K562 (cell line): ENCODE measurements around the gene NUP62. TPM values are rescaled to one million over a fixed set of nuclear protein-coding genes. Genes with fewer than 3 reads are reported as not detected.

Experiments
- GTF2E2 ChIP-seq: fragments of 200-800 bp; sonication (Bioruptor generic); IDR thresholded peaks from 2 replicates; pipeline ENCODE4 v1.6.1; 2016; ENCODE audit warnings: missing genetic modification characterization, missing compliant biosample characterization
- HOXB6 ChIP-seq: fragments of 250-450 bp; sonication (Bioruptor Pico); IDR thresholded peaks from 2 replicates; pipeline ENCODE4 v1.5.1; 2022; ENCODE audit warnings: mild to moderate bottlenecking, borderline replicate concordance
- MAFK ChIP-seq: IDR thresholded peaks from 2 replicates; pipeline ENCODE4 v1.6.1; 2011; ENCODE audit warnings: low read length, improper control_type of control experiment
- MGA ChIP-seq: fragments of 450-650 bp; IDR thresholded peaks from 2 replicates; pipeline ENCODE4 v1.6.1; 2016; ENCODE audit warnings: mild to moderate bottlenecking, moderate library complexity
- SRSF9 ChIP-seq: fragments of 200-400 bp; formaldehyde crosslinking; IDR thresholded peaks from 2 replicates; pipeline ENCODE4 v1.6.1; 2017; ENCODE audit warnings: low read depth, low read length, borderline replicate concordance
- TBP ChIP-seq: optimal IDR thresholded peaks from 2 replicates; pipeline ENCODE3; 2011; ENCODE audit warnings: low read depth, low read length, improper control_type of control experiment
- ZEB2 ChIP-seq: fragments of 450-650 bp; IDR thresholded peaks from 2 replicates; pipeline ENCODE4 v1.6.1; 2016
- polyA plus RNA-seq, 8 experiments: library from polyadenylated mRNA; depleted of rRNA in 4 of 8; stranded (reverse) in 5 of 8; unstranded in 3 of 8; fragments of >200 nt; fragmentation: Nextera tagmentation in 2 of 8; fragmentation: Illumina TruSeq in 1 of 8; extraction: Ambion mirVana in 2 of 8; extraction: Trizol in 1 of 8; gene quantifications; 2 replicates each; pipeline versions ENCODE4 v1.2.1 to v1.2.3, GENCODE V29; 2011 to 2014; ENCODE audit warnings: inconsistent platforms in 1 of 8, missing spikeins in 1 of 8
- total RNA-seq, 7 experiments: library from RNA; depleted of rRNA in 6 of 7; stranded (reverse); fragments of >200 nt in 6 of 7; fragmentation: Illumina TruSeq in 2 of 7; extraction: Trizol in 2 of 7; gene quantifications; 2 replicates each; pipeline versions ENCODE4 v1.2.1 to v1.2.3, GENCODE V29; 2011 to 2021; ENCODE audit warnings: low replicate concordance in 1 of 7
- TF ChIP-seq, protein P1 (sequence below): IDR thresholded peaks from 2 replicates; pipeline ENCODE4 v1.6.1; 2011; ENCODE audit warnings: borderline replicate concordance, low read depth, mild to moderate bottlenecking, moderate library complexity, low read length; ENCODE audit not compliant: insufficient read depth, poor library complexity, severe bottlenecking
- TF ChIP-seq, protein P2 (sequence below): IDR thresholded peaks from 3 replicates; pipeline ENCODE4 v1.6.1; 2011; ENCODE audit warnings: borderline replicate concordance, mild to moderate bottlenecking, moderate library complexity; ENCODE audit not compliant: insufficient read length; ENCODE audit errors: extremely low read depth

The NUP62 gene
- total and polyA plus RNA-seq, 9 of the 15 experiments (the other 6 are each of a cell fraction or from before 2014, with no cell fraction given), result 16.9 to 109 (median 66.0) TPM

- TF ChIP-seq MGA (peak; percentile 82), TBP (no peak), ZEB2 (peak; percentile 55; the same call in 1 of the 2 replicates), HOXB6 (CRISPR knock-in tag) (no peak), SRSF9 (no peak), MAFK (no peak), GTF2E2 (tag) (no peak)
- TF ChIP-seq, protein P1, sequence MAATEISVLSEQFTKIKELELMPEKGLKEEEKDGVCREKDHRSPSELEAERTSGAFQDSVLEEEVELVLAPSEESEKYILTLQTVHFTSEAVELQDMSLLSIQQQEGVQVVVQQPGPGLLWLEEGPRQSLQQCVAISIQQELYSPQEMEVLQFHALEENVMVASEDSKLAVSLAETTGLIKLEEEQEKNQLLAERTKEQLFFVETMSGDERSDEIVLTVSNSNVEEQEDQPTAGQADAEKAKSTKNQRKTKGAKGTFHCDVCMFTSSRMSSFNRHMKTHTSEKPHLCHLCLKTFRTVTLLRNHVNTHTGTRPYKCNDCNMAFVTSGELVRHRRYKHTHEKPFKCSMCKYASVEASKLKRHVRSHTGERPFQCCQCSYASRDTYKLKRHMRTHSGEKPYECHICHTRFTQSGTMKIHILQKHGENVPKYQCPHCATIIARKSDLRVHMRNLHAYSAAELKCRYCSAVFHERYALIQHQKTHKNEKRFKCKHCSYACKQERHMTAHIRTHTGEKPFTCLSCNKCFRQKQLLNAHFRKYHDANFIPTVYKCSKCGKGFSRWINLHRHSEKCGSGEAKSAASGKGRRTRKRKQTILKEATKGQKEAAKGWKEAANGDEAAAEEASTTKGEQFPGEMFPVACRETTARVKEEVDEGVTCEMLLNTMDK, result no peak
- TF ChIP-seq, protein P2, sequence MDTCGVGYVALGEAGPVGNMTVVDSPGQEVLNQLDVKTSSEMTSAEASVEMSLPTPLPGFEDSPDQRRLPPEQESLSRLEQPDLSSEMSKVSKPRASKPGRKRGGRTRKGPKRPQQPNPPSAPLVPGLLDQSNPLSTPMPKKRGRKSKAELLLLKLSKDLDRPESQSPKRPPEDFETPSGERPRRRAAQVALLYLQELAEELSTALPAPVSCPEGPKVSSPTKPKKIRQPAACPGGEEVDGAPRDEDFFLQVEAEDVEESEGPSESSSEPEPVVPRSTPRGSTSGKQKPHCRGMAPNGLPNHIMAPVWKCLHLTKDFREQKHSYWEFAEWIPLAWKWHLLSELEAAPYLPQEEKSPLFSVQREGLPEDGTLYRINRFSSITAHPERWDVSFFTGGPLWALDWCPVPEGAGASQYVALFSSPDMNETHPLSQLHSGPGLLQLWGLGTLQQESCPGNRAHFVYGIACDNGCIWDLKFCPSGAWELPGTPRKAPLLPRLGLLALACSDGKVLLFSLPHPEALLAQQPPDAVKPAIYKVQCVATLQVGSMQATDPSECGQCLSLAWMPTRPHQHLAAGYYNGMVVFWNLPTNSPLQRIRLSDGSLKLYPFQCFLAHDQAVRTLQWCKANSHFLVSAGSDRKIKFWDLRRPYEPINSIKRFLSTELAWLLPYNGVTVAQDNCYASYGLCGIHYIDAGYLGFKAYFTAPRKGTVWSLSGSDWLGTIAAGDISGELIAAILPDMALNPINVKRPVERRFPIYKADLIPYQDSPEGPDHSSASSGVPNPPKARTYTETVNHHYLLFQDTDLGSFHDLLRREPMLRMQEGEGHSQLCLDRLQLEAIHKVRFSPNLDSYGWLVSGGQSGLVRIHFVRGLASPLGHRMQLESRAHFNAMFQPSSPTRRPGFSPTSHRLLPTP, result peak; percentile 13
Observed at GRCh38 chr19:49890349-49891311, 38.7 kb downstream of the NUP62 start (continued).
